AG10803 (cell line): ENCODE measurements around the gene CRIP3.
"Not testable (repeated sequence)": the region's sequence is repeated elsewhere in the genome, so short reads cannot be mapped to it uniquely, and the experiment has no call there.

Experiments used
- DNase-seq: peaks from one replicate; pipeline ENCODE4 v3.0.0; 2010; ENCODE audit warnings: low read depth
- H3K4me3 ChIP-seq: 2 replicates; pipeline ENCODE4 v1.5.1; 2011; ENCODE audit warnings: mild to moderate bottlenecking, low read length, control low read depth
- CTCF ChIP-seq: conservative IDR thresholded peaks from 2 replicates; pipeline ENCODE4 v1.5.1; 2011; ENCODE audit warnings: mild to moderate bottlenecking, low read length, control low read depth, inconsistent platforms

Gene CRIP3

DNA sequence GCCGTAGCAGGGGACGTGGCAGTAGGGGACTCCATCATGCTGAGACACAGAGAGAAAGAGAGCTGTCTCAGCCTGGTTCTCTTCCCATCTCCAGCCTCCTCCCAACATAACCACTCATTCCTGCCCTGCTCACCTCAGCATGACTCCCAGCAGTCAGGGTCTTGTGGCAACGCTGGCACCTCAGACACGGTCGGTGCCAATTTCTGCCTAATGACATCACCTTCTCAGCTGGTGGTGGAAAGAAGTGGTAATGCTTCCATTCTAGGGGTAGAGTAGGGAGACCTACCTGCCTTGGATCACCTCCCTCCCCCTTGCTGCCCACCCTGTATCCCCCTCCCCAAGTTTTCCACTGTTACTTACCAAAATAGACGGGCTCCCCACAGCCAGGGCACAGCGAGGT is 2.5 kb downstream of the CRIP3 start:
- no peak for TF ChIP-seq CTCF
- H3K4me3 ChIP-seq, result no peak overlapping the region

DNA sequence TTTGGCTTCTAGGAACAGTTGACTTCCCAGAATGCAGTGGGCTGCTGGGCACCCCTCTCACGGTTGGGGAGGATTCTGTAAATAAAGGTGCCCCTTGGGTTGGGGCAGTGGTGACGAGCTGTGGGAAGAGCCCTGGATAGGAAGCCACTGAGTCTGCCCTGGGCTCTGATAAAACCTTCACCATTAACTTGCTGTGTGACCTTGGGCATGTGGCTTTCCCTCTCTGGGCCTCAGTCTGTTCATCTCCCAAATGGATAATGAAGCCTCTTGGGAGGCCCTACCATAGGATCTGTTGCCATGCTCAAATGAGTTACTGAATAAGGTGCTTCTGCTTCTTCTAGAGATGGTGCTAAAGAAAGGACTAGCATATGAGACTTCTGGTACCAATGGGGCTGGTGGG is 3.7 kb downstream of the CRIP3 start:
- DNase-seq, result no peak
- TF ChIP-seq CTCF, result no peak
- H3K4me3 ChIP-seq, result no peak overlapping the region

More for the DNA sequence above, 2.5 kb downstream of the CRIP3 start:
- DNase-seq, result no peak

DNA sequence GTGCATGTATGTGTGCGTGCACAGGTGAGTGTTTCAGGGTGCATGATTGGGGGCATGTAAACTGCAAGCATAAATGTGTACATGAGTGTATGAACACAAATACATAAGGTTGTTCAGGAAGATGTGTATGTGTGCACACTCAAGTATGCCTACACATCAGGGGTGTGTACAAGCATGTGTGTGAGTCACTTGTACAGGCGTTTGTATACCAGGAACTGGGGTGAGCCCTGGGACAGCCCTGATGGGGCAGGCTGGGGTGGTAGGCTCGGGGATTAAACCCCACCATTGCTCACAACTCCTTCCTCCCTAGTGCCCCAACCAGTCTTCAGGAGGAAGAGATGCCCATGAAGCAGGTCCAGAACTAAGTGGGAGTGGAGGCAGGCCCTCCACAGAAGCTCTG is 4.3 kb downstream of the CRIP3 start:
- no peak for DNase-seq
- no peak for TF ChIP-seq CTCF
- H3K4me3 ChIP-seq, result no peak overlapping the region

DNA sequence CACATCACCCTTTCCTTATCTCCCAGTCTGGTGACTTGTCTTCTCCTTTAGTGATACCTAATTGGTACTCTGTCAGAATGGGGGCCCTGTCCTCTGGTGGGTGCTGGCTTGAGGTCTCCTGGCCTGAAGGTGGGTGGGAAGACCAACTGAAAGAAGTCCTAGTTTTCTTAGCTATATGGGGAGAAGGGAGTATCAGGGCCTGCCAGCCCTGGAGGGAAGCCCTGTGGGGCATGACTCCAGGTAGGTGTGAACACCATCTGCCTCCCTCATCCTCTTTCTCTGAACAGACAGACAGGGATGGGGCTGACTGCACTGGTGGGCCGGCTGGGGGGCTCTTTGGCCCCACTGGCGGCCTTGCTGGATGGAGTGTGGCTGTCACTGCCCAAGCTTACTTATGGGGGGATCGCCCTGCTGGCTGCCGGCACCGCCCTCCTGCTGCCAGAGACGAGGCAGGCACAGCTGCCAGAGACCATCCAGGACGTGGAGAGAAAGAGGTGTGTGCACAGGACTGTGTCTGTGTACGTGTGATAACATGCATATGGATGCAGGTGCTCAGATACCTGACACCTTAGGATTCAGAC is 4.8 kb downstream of the CRIP3 start:
- no peak for DNase-seq
- TF ChIP-seq CTCF, result no peak
- no peak overlapping the region for H3K4me3 ChIP-seq

- H3K4me3 ChIP-seq, DNase-seq: not testable (repeated sequence)
Observed at GRCh38 chr6:43303006-43303405, 5.6 kb downstream of the CRIP3 start.

DNA sequence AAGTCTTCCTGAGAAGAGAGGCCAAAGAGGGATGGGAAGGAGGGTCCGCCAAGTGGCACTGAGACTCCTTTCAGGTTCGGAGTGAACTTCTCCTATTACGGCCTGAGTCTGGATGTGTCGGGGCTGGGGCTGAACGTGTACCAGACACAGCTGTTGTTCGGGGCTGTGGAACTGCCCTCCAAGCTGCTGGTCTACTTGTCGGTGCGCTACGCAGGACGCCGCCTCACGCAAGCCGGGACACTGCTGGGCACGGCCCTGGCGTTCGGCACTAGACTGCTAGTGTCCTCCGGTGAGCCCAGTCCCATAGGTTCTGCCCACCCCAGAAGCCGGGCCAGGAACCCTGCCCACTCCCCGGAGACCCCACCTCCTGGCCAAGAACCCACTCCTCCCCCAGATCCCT is 6.5 kb downstream of the CRIP3 start:
- DNase-seq, result no peak
- TF ChIP-seq CTCF, result no peak
- no peak overlapping the region for H3K4me3 ChIP-seq

DNA sequence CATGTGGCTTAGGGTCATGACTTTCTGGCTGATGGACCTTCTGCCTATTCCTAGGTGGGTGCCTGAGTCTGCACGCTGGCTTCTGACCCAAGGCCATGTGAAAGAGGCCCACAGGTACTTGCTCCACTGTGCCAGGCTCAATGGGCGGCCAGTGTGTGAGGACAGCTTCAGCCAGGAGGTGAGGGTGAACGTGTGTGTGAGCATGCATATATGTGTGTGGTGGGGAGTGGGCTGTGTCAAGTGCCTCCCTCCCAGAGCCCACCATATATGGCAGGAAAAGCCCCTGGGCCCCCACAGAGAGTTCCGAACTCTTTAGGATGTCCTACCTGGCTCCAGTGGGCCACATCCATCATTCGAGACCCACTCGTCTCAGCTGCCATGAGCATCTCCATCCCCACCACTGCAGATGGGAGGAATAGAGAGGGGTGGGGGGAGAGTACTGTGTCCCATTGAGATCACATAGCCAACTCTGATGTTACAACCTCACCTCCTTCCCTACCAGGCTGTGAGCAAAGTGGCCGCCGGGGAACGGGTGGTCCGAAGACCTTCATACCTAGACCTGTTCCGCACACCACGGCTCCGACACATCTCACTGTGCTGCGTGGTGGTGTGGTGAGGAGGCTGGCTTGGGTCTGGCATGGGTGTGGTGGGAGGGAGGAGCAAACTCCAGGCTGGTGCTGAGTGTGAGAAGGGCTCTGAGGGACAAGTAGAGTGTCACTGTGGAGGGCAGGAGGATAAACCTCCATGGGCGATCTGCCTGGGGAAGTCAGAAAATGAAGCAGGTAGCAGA is 7.3 kb downstream of the CRIP3 start:
- H3K4me3 ChIP-seq, result no peak overlapping the region
- no peak for TF ChIP-seq CTCF
- DNase-seq, result no peak
